Right lung (tissue), 5 donors: ENCODE measurements around the gene RPLP2. TPM values are rescaled to one million over a fixed set of nuclear protein-coding genes. Genes with fewer than 3 reads are reported as not detected.
A peak's percentile ranks its signal among the peaks of the same experiment; 100 is the strongest.

Experiments used
- DNase-seq, 2 donors: peaks; one replicate each; pipeline ENCODE4 v3.0.0-alpha.2; 2013
- polyA plus RNA-seq, 5 donors: library from polyadenylated mRNA; unstranded; fragments of 120-200 nt; gene quantifications; one replicate each; pipeline versions ENCODE4 v1.2.1 to v1.2.3, GENCODE V29; 2013; ENCODE audit warnings: inconsistent platforms in 1 of 5, low replicate concordance in 1 of 5; ENCODE audit not compliant: insufficient read length in 5 of 5, insufficient read depth in 1 of 5

RPLP2 gene
- polyA plus RNA-seq, 5 donors: 1,010 to 1,715 (median 1,239) TPM

GRCh38 chr11:831961-832528 lies 22.3 kb downstream of the RPLP2 start:
- no peak for DNase-seq

- DNase-seq: no peak
Observed at GRCh38 chr11:832529-833113, 22.9 kb downstream of the RPLP2 start, which contains the start of gene CD151. Gene CD151, plus strand, starts transcription at chr11:832952. Its CDS starts 3,118 bp downstream, at chr11:836070.

DNA sequence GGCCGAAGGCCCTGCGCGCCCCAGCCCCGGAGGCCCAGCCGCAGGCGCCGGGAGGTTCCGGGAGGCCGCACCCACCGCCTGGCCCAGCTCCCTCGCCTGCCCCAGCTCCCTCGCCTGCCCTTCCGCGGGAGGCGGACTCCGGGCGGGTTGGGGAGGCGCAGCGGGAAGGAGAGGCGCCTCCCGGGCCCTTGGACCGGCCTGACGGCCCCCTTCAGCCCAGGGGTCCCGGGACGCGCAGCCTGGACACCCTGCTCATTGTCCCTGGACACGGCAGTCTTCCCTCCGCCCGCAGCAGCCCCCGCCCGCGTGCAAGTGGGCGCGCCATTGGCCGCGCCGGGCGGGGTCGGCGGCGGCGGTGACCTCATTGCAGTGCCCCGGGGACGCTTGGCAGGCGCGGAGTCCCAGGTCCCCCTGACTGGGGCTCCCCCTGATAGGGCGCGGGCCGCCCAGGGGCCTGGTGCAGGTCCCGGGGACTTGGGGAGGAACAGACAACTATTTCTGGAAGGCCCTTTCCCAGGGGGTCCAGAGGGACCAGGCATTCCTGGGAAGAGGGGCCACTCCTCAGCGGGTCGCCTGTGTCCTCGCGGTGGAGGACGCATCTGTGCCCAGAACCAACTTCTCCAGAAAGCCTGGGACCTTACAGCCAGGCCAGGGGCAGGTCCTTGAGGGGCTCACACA lies 23.5 kb downstream of the RPLP2 start:
- no peak for DNase-seq

GRCh38 chr11:833849-834311 lies 24.1 kb downstream of the RPLP2 start:
- no peak for DNase-seq

GRCh38 chr11:834371-835316 lies 24.9 kb downstream of the RPLP2 start:
- no peak for DNase-seq

- no peak for DNase-seq
Observed at GRCh38 chr11:836274-836673, 26.5 kb downstream of the RPLP2 start.

GRCh38 chr11:836700-837099 lies 26.9 kb downstream of the RPLP2 start:
- no peak for DNase-seq

DNA sequence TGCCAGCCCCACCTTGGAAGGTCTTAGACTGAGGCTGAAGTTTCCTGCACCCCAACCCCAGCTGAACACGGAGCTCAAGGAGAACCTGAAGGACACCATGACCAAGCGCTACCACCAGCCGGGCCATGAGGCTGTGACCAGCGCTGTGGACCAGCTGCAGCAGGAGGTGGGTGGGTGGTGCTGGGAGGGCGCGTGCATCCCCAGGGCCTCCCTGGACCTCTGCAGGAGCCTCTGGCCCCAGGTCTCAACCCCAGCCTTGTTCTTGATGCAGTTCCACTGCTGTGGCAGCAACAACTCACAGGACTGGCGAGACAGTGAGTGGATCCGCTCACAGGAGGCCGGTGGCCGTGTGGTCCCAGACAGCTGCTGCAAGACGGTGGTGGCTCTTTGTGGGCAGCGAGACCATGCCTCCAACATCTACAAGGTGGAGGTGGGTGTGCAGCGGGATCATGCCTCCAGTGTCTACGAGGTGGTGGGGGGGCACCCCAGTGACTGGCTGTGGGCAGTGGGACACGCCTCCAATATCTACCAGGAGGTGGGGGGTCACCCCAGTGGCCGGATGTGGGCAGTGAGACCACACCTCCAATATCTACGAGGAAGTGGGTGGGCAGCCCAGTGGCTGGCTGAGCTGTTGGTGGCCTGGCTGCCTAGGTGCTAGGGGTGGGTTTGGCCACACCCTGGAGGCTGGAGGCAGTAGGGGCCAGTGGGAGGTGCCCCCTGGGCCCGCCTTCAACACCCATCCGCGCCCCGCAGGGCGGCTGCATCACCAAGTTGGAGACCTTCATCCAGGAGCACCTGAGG lies 27.6 kb downstream of the RPLP2 start:
- no peak for DNase-seq

GRCh38 chr11:837990-838307 lies 28.2 kb downstream of the RPLP2 start:
- DNase-seq: no peak

DNA sequence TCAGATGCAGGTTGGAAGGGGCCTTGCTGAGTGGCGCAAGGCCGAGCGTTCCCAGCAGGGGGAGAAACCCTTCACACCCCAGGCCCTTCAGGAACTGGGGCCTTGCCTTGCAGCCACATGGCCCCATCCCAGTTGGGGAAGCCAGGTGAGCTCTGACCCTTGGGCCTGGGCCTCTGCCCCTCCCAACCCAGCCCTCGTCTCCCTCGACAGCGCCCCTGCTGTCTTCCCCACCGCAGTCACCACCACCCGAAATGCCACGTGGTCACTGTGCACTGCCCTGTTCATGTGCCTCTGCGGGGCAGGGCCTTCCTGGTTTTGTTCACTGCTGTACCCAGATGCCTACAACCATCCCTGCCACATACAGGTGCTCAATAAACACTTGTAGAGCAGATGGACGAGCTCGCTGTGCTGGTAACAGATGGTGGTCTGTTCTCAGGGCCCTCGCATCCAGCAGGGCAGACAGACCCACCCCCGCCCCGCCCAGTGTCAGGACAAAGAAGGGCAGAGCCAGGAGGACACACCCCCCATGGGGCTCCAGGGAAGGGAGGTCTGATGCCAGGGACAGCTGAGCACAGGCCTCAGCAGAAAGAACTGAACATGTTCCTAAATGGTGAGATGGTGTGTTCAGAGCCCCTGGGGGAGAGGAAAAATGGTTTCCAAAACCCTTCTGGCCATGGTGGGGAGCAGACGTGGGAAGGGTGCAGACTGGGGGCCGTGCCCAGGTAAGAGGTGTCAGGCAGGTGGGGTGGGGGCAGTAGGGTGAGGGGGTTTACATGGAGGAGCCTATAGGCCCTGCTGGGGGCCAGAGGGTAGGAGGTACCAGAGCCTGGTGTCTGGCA lies 28.9 kb downstream of the RPLP2 start:
- DNase-seq: no peak

DNA sequence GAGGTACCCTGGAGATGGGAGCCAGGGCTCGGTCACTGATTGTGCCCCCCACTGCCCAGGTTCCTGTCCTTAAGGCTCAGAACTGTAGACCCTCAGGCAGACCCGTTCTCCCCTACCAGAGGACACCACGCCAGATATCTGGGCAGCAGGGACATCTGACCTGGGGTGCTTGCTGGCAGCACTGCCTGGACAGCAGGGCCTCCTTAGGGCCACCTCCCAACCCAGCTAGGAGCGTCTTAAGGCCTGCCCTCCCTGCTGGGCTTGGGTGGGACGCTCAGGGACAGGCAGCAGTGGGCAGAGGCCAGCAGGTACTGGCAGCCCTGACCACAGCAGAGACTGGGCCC lies 29.5 kb downstream of the RPLP2 start:
- no peak for DNase-seq

DNA sequence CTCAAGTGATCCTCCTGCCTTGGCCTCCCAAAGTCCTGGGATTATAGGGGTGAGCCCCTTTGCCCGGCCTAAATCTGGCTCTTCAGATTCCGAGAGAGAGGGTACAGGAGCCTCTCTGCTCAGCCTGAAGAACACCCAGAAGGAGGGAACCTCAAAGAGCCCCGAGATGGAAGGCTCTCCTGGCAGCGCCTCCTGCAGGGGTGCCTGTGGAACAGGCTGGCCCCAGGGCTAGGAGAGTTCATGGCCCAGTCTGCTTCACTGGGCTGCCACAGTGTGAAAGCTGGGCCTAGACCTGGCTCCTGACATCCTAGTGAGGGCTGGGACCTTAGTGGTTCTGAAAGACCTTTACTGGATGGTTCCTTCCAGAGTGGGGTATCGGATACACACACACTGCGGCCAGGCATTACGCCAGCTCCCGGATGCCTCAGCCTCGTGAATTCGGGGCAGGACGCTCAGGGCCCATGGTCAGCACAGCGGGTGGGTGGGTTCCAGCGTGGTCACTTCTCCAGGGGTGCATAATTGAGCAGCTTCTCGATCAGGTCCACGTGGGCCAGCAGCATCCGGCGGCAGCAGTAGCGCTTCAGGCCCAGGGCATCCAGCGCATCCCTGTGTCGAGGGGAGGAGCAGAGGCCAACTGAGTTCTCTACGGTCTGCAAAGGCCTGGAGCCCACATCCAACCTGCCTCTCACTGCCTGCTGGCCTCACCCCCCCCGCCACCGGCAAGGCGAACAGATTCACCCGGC lies 30.3 kb downstream of the RPLP2 start:
- DNase-seq: no peak

GRCh38 chr11:841981-842369 lies 32.2 kb downstream of the RPLP2 start:
- DNase-seq: no peak

- peak; percentile 85 to 87 for DNase-seq
Observed at GRCh38 chr11:842370-843002, 32.7 kb downstream of the RPLP2 start, which contains the start of the genes POLR2L and TSPAN4. Gene POLR2L, minus strand, starts transcription at chr11:842529. Its CDS starts 21 bp downstream, at chr11:842508. Gene TSPAN4, plus strand, starts transcription at chr11:842852. Its CDS starts 7,453 bp downstream, at chr11:850305.

DNA sequence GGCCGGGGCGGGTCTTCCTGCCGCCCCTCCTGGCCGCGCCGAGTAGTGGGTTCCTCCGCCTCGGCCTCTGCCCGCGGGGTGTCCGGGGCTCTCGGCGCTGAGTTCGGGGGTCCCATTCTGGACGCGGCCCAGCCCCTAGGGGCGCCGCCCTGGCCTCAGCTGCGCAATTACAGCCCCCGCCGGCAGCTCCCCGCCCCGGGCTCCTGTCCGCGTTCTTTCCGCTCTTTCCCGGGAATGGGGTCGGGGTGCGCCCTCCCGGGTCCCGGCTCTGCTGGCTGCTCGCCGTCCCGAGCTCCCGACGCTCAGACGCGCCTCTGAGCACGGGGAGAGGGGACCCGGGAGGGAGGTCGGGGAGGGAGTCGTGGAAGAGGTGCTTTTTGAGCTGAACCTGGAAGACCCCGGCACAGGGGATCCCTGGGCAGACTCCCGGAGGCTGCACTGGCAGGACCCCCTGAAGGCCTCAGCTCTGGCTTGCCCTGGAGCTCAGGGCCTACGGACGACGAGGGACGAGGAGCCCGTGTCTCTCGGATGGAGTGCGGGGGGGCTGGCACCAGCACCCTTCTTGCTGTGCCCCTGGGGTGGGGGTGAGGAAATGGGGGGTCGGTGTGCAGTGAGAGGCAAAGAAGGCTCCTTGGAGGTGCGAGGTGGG lies 33.4 kb downstream of the RPLP2 start:
- DNase-seq: no peak

- DNase-seq: peak; percentile 83 to 85
Observed at GRCh38 chr11:843818-844692, 34.3 kb downstream of the RPLP2 start.
